OCI-LY1 (cell line): ENCODE measurements around the gene RNF112.

Experiments used
- H2AFZ ChIP-seq: fragments of 200-600 bp; sonication (generic), shearing (Covaris generic); 2 replicates; pipeline ENCODE4 v1.6.0; 2014; ENCODE audit warnings: antibody characterized with exemption, mild to moderate bottlenecking, low read length
- H3F3A ChIP-seq: fragments of 200-600 bp; sonication (generic), shearing (Covaris generic); 2 replicates; pipeline ENCODE4 v1.6.0; 2014; ENCODE audit warnings: mild to moderate bottlenecking, antibody characterized with exemption, low read length, moderate library complexity; ENCODE audit not compliant: insufficient read depth
- H3K27ac ChIP-seq: fragments of 200-600 bp; sonication (generic); 2 replicates; pipeline ENCODE4 v1.5.1; 2014; ENCODE audit warnings: low read length, mixed run types, mild to moderate bottlenecking, low read depth; ENCODE audit not compliant: poor library complexity, severe bottlenecking
- H3K27me3 ChIP-seq: fragments of 200-600 bp; sonication (generic); 2 replicates; pipeline ENCODE4 v1.6.0; 2014; ENCODE audit warnings: antibody characterized with exemption, mild to moderate bottlenecking, low read length, moderate library complexity; ENCODE audit not compliant: insufficient read depth
- H3K36me3 ChIP-seq: fragments of 200-600 bp; sonication (generic); 2 replicates; pipeline ENCODE4 v1.6.1; 2014; ENCODE audit warnings: mild to moderate bottlenecking, antibody characterized with exemption, low read length, moderate library complexity, mixed read lengths; ENCODE audit not compliant: insufficient read depth
- H3K4me1 ChIP-seq: fragments of 200-600 bp; sonication (generic); 2 replicates; pipeline ENCODE4 v1.5.1; 2014; ENCODE audit warnings: mild to moderate bottlenecking, low read length, moderate library complexity; ENCODE audit not compliant: insufficient read depth, severe bottlenecking
- H3K4me2 ChIP-seq: fragments of 200-600 bp; sonication (generic), shearing (Covaris generic); 2 replicates; pipeline ENCODE4 v1.6.1; 2014; ENCODE audit warnings: low read length
- H3K4me3 ChIP-seq: fragments of 200-600 bp; sonication (generic); 2 replicates; pipeline ENCODE4 v1.5.1; 2014; ENCODE audit warnings: low read length, low read depth, mild to moderate bottlenecking, mixed read lengths; ENCODE audit not compliant: poor library complexity, severe bottlenecking
- H3K79me2 ChIP-seq: fragments of 200-600 bp; shearing (Covaris generic); 2 replicates; pipeline ENCODE4 v1.6.1; 2016; ENCODE audit warnings: mixed run types, low read length, mixed read lengths; ENCODE audit not compliant: insufficient read depth
- H3K9ac ChIP-seq: fragments of 200-600 bp; sonication (generic), shearing (Covaris generic); 2 replicates; pipeline ENCODE4 v1.6.1; 2014; ENCODE audit warnings: mild to moderate bottlenecking, low read length, mixed read lengths
- H3K9me2 ChIP-seq: fragments of 200-600 bp; sonication (generic), shearing (Covaris generic); 2 replicates; pipeline ENCODE4 v1.6.1; 2014; ENCODE audit warnings: low read depth, mild to moderate bottlenecking, low read length, mixed read lengths
- H3K9me3 ChIP-seq: fragments of 200-600 bp; shearing (Covaris generic); 2 replicates; pipeline ENCODE4 v1.6.1; 2014; ENCODE audit warnings: low read length, mixed read lengths
- H4K20me1 ChIP-seq: fragments of 200-600 bp; sonication (generic), shearing (Covaris generic); 2 replicates; pipeline ENCODE4 v1.6.0; 2016; ENCODE audit warnings: mild to moderate bottlenecking, low read length; ENCODE audit not compliant: insufficient read depth
- EZH2 ChIP-seq: fragments of 200-600 bp; sonication (generic), shearing (Covaris generic); IDR thresholded peaks from 2 replicates; pipeline ENCODE4 v1.8.0; 2017; ENCODE audit warnings: borderline replicate concordance, mixed run types, mild to moderate bottlenecking, antibody characterized with exemption, low read length, moderate library complexity, mixed read lengths
- TF ChIP-seq, protein P1 (sequence below): fragments of 200-600 bp; sonication (generic), shearing (Covaris generic); IDR thresholded peaks from 2 replicates; pipeline ENCODE4 v1.5.1; 2017; ENCODE audit warnings: mild to moderate bottlenecking, antibody characterized with exemption, low read length, moderate library complexity, mixed read lengths

RNF112 gene

GRCh38 chr17:19405114-19405513 lies 5.9 kb upstream of the RNF112 start:
- H2AFZ ChIP-seq = no peak overlapping the region
- H3K4me2 ChIP-seq = no peak overlapping the region
- TF ChIP-seq, protein P1, sequence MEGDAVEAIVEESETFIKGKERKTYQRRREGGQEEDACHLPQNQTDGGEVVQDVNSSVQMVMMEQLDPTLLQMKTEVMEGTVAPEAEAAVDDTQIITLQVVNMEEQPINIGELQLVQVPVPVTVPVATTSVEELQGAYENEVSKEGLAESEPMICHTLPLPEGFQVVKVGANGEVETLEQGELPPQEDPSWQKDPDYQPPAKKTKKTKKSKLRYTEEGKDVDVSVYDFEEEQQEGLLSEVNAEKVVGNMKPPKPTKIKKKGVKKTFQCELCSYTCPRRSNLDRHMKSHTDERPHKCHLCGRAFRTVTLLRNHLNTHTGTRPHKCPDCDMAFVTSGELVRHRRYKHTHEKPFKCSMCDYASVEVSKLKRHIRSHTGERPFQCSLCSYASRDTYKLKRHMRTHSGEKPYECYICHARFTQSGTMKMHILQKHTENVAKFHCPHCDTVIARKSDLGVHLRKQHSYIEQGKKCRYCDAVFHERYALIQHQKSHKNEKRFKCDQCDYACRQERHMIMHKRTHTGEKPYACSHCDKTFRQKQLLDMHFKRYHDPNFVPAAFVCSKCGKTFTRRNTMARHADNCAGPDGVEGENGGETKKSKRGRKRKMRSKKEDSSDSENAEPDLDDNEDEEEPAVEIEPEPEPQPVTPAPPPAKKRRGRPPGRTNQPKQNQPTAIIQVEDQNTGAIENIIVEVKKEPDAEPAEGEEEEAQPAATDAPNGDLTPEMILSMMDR = no peak
- TF ChIP-seq EZH2 = no peak
- H3K4me3 ChIP-seq = no peak overlapping the region
- no peak overlapping the region for H3K9ac ChIP-seq
- no peaks in the 10 kb centered on the region for H3K4me1 ChIP-seq
- H3K79me2 ChIP-seq = no peaks in the 10 kb centered on the region
- no peaks in the 10 kb centered on the region for H3K9me2 ChIP-seq
- no peaks in the 10 kb centered on the region for H3F3A ChIP-seq
- no peaks in the 10 kb centered on the region for H3K36me3 ChIP-seq
- H3K27me3 ChIP-seq = peaks cover 4% of the 10 kb centered on the region; the same call in 1 of the 2 replicates
- H4K20me1 ChIP-seq = no peaks in the 10 kb centered on the region
- no peaks in the 10 kb centered on the region for H3K9me3 ChIP-seq
- H3K27ac ChIP-seq = no peak overlapping the region

DNA sequence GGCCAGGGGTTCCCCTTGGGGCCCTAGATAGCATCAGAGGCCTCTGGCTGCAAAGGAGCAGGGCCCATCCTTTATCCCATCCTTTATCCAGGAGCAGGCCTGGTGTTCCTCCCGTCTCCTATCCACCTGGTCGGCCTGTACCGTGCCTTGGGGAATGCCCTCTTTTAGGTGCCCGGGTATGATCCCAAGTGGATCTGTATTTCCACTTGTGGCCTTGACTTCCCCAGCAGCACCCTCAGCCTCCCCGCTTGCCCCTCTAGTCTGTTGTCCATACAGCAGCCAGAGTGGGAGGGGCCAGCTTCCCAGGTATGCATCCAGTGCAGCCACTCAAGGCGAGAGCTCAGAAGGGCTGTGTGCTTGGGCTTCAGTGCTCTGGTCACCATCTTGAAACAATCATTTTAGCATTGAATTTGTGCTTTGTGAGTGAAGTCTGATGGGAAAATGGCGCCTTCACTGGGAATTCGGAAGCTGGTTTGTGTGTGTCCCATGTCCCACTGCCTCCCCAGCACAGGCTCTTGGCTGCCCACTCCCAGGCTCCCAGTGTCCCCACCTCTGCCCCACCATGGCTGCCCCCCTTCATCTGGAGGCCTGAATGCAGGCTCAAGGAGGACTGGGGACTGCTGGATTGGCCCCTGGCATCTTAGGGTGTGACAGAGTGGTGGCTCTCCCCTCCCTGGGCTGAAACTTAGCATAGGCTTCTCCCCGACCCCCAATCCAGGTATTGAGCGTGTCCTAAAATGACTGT lies 3.3 kb upstream of the RNF112 start:
- TF ChIP-seq EZH2 = no peak
- TF ChIP-seq, protein P1 = no peak
- Histone ChIP-seq H3K4me1 (no peaks in the 10 kb centered on the region), H3K79me2 (no peaks in the 10 kb centered on the region), H3K9me3 (no peaks in the 10 kb centered on the region), H3K9me2 (no peaks in the 10 kb centered on the region), H3K36me3 (no peaks in the 10 kb centered on the region), H4K20me1 (no peaks in the 10 kb centered on the region), H3K4me3 (no peak overlapping the region), H3K9ac (no peak overlapping the region), H3F3A (no peaks in the 10 kb centered on the region), H3K27ac (no peak overlapping the region), H2AFZ (no peak overlapping the region), H3K27me3 (peaks cover 4% of the 10 kb centered on the region; the same call in 1 of the 2 replicates), H3K4me2 (no peak overlapping the region)

DNA sequence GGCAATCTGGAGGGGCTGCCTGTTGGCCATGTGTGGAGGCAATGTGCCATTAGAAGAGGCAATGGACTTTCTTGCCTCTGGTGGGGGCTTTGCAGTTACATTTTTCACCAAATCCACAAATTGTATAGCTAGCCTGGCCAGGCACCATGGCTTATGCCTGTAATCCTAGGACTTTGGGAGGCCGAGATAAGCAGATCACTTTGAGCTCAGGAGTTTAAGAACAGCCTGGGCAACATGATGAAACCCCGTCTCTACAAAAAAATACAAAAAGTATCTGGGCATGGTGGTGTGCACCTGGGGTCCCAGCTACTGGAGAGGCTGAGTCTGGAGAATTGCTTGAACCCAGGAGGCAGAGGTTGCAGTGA lies 2.7 kb upstream of the RNF112 start:
- Histone ChIP-seq H3K4me2 (no peak overlapping the region), H3K79me2 (no peaks in the 10 kb centered on the region), H3F3A (no peaks in the 10 kb centered on the region), H3K36me3 (no peaks in the 10 kb centered on the region), H3K4me1 (no peaks in the 10 kb centered on the region), H3K9me2 (no peaks in the 10 kb centered on the region), H3K4me3 (no peak overlapping the region), H3K9me3 (no peaks in the 10 kb centered on the region), H2AFZ (no peak overlapping the region), H3K27me3 (peaks cover 4% of the 10 kb centered on the region; the same call in 1 of the 2 replicates), H4K20me1 (no peaks in the 10 kb centered on the region), H3K27ac (no peak overlapping the region), H3K9ac (no peak overlapping the region)
- TF ChIP-seq, protein P1 = no peak
- TF ChIP-seq EZH2 = no peak
